IPS DF 19.7 (cell line): ENCODE measurements around the gene COMMD8.

Source experiments
- DNase-seq: peaks from one replicate; pipeline ENCODE4 v3.0.0-alpha.2; 2013; ENCODE audit warnings: low read depth, low spot score

The COMMD8 gene

GRCh38 chr4:47471591-47471990 lies 8.1 kb upstream of the COMMD8 start:
- DNase-seq = no peak

GRCh38 chr4:47471064-47471463 lies 7.6 kb upstream of the COMMD8 start:
- no peak for DNase-seq

GRCh38 chr4:47469951-47470350 lies 6.4 kb upstream of the COMMD8 start:
- DNase-seq = no peak

GRCh38 chr4:47468706-47469365 lies 5.3 kb upstream of the COMMD8 start:
- no peak for DNase-seq

- no peak for DNase-seq
These were observed 2.7 kb upstream of the COMMD8 start for GRCh38 chr4:47466056-47466785.

GRCh38 chr4:47465004-47465403 lies 1.5 kb upstream of the COMMD8 start:
- no peak for DNase-seq

- no peak for DNase-seq
These were observed 685 bp downstream of the COMMD8 start for GRCh38 chr4:47462799-47463234.

GRCh38 chr4:47451657-47452056 lies 11.8 kb downstream of the COMMD8 start:
- DNase-seq = no peak

GRCh38 chr4:47444031-47444430 lies 19.5 kb downstream of the COMMD8 start:
- DNase-seq = no peak

GRCh38 chr4:47442980-47443379 lies 20.5 kb downstream of the COMMD8 start:
- no peak for DNase-seq

- DNase-seq = no peak
These were observed 28.6 kb downstream of the COMMD8 start for GRCh38 chr4:47434931-47435330.

- no peak for DNase-seq
These were observed 30.8 kb downstream of the COMMD8 start for GRCh38 chr4:47432749-47433148.

GRCh38 chr4:47427935-47428334 lies 35.6 kb downstream of the COMMD8 start:
- no peak for DNase-seq

- no peak for DNase-seq
These were observed 37.9 kb downstream of the COMMD8 start for GRCh38 chr4:47425628-47426027.

GRCh38 chr4:47419296-47419695 lies 44.2 kb downstream of the COMMD8 start:
- no peak for DNase-seq

- no peak for DNase-seq
These were observed 45.4 kb downstream of the COMMD8 start for GRCh38 chr4:47418147-47418546.

- DNase-seq = no peak
These were observed 47.8 kb downstream of the COMMD8 start for GRCh38 chr4:47415719-47416118.

- no peak for DNase-seq
These were observed 50.0 kb downstream of the COMMD8 start for GRCh38 chr4:47413521-47413920.

- no peak for DNase-seq
These were observed 53.2 kb downstream of the COMMD8 start for GRCh38 chr4:47410271-47410670.

- DNase-seq = no peak
These were observed 57.1 kb downstream of the COMMD8 start for GRCh38 chr4:47406408-47406807.
